GM19239 (cell line): ENCODE measurements around the gene VPS35L.
"Not testable (repeated sequence)": the region's sequence is repeated elsewhere in the genome, so short reads cannot be mapped to it uniquely, and the experiment has no call there.

ENCODE experiments used
- DNase-seq: peaks from one replicate; pipeline ENCODE4 v3.0.0; 2011; ENCODE audit warnings: low spot score; ENCODE audit not compliant: insufficient read length
- FAIRE-seq: peaks from 2 replicates; lab custom pipeline; 2011; peaks lifted over from hg19 to GRCh38; lab: Jason Lieb, UNC

VPS35L gene

GRCh38 chr16:19528666-19529065 lies 26.8 kb upstream of the VPS35L start:
- no peak for FAIRE-seq
- DNase-seq = no peak

GRCh38 chr16:19532601-19533000 lies 22.9 kb upstream of the VPS35L start:
- FAIRE-seq (no peak), DNase-seq (no peak)

- FAIRE-seq = no peak
- DNase-seq = no peak
Measured at GRCh38 chr16:19540241-19540970, 15.1 kb upstream of the VPS35L start.

GRCh38 chr16:19542138-19542821 lies 13.2 kb upstream of the VPS35L start:
- no peak for FAIRE-seq
- no peak for DNase-seq

- FAIRE-seq, DNase-seq: not testable (repeated sequence)
Measured at GRCh38 chr16:19543278-19543996, 12.1 kb upstream of the VPS35L start.

- FAIRE-seq = no peak
- DNase-seq = no peak
Measured at GRCh38 chr16:19548144-19548543, 7.4 kb upstream of the VPS35L start.

GRCh38 chr16:19549673-19550072 lies 5.8 kb upstream of the VPS35L start:
- DNase-seq (no peak), FAIRE-seq (no peak)

GRCh38 chr16:19555938-19556771 lies 652 bp downstream of the VPS35L start:
- no peak for DNase-seq
- FAIRE-seq = peak; percentile 57

GRCh38 chr16:19559242-19559910 lies 3.9 kb downstream of the VPS35L start:
- FAIRE-seq (peak; percentile 54), DNase-seq (no peak)

GRCh38 chr16:19560078-19560477 lies 4.6 kb downstream of the VPS35L start:
- DNase-seq = no peak
- no peak for FAIRE-seq

- FAIRE-seq (no peak), DNase-seq (no peak)
Measured at GRCh38 chr16:19563377-19563776, 7.9 kb downstream of the VPS35L start.

GRCh38 chr16:19566362-19566761 lies 10.9 kb downstream of the VPS35L start:
- FAIRE-seq = no peak

GRCh38 chr16:19567560-19567959 lies 12.1 kb downstream of the VPS35L start:
- FAIRE-seq = no peak
- no peak for DNase-seq

More at GRCh38 chr16:19566362-19566761, 10.9 kb downstream of the VPS35L start:
- DNase-seq = no peak

- FAIRE-seq (no peak), DNase-seq (no peak)
Measured at GRCh38 chr16:19573997-19574396, 18.5 kb downstream of the VPS35L start.

GRCh38 chr16:19574615-19575014 lies 19.1 kb downstream of the VPS35L start:
- DNase-seq (no peak), FAIRE-seq (no peak)

GRCh38 chr16:19578378-19578971 lies 23.0 kb downstream of the VPS35L start:
- FAIRE-seq = no peak
- no peak for DNase-seq

- FAIRE-seq = no peak
- DNase-seq = no peak
Measured at GRCh38 chr16:19582050-19582831, 26.7 kb downstream of the VPS35L start.

- FAIRE-seq (peak; percentile 55), DNase-seq (peak; percentile 10)
Measured at GRCh38 chr16:19583665-19584300, 28.3 kb downstream of the VPS35L start.
